Stimulated activated CD8-positive, alpha-beta memory T cell treated with anti-CD3 and anti-CD28 coated beads, Interleukin-12 subunit alpha, Interleukin-12 subunit beta, amount 100 ng/mL, for 1 hour (primary cell): ENCODE results near the gene CD109.
"Not testable (repeated sequence)": the region's sequence is repeated elsewhere in the genome, so short reads cannot be mapped to it uniquely, and the experiment has no call there.

Experiments
- DNase-seq: peaks from one replicate; pipeline ENCODE4 v3.0.0-alpha.2; 2020; ENCODE audit warnings: low read depth

Gene CD109

GRCh38 chr6:73688351-73688750 is 7.7 kb upstream of the CD109 start:
- no peak for DNase-seq

- no peak for DNase-seq
Observed at GRCh38 chr6:73690056-73690455, 5.9 kb upstream of the CD109 start.

GRCh38 chr6:73691512-73691911 is 4.5 kb upstream of the CD109 start:
- DNase-seq, result no peak

DNA sequence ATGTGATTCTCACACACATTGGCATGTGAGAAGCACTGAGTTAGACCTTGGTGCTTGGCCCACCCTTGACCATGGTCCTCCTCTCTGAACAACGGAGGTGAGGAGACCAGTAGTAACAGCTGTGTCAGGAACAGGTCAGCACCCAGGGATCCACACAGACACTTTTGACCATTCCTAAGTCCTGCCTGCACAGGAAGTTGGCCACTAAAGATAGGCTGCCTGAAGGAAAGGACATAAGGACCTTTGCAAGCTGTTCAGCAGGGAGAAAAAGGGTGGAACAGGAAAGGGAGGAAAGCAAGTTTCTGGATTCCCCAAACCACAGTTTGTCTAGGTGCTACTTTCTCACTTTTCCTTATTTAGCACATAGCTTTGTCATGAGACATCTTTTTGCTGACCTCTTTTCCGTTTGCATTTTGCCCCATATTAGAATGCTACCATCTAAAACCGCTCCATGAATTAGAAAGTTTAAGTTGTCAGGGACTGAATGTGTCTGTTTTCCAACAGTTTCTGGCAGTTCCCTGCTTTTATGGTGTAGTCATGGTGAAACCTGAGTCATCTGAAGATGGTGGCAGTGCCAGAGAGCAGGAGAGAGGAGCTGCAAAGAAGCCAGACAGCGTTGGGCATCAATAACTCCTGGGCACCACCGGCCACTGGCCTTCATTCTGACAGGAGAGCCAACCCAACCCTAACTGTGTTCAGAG is 1.1 kb upstream of the CD109 start:
- DNase-seq, result no peak

GRCh38 chr6:73696966-73697655 is 1.1 kb downstream of the CD109 start:
- no peak for DNase-seq

DNA sequence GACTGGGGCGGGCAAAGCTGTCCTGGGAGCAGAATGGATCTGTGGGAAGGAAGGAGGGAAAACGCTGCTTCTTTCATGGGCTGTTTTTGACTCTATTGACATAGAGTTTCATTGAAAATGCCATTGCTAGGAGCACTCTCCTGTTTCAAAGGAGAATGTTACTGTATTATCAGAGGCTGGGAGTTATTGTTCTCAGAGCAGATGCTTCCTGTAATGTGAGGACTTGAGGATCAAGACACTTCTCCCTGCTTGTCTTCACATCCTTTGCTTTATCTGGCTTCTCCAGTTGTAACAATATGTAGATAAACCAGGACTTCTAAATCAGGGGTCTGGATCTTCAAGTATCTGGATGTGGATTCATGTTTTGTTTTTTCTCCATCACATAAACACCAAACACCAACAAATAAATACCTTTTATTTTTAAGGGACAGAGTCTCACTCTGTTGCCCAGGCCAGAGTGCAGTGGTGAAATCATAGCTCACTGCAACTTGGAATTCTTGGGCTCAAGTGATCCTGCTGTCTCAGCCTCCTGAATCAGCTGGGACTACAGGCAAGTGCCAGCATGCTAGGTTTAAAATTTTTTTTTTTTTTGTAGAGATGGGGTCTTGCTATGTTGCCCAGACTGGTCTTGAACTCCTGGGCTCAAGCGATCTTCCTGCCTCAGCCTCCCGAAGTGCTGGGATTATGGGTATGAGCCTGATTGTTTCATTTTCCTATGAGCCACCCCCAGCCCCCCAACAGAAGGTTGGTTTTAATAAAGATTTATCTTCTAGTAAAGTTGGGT is 3.9 kb downstream of the CD109 start:
- no peak for DNase-seq

DNA sequence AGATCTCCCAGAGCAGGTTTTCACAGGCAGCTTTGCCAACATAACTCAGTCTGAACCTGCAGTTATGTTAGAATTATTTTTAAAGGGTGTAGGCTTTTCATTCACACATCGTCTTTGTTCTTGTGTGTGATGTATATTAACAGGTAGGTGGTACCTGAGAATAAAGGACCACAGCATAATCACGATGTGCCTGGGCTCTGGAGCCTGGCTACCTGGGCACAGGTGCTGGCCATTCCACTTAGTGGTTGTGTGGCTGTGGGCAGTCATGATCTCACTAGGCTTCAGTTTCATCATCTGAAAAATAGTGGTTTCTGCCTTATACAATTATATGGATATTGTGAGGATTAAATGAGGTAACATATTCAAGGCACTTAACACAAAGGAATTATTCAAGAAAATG is 6.4 kb downstream of the CD109 start:
- DNase-seq, result no peak

GRCh38 chr6:73703466-73703865 is 7.5 kb downstream of the CD109 start:
- no peak for DNase-seq

GRCh38 chr6:73704260-73704659 is 8.3 kb downstream of the CD109 start:
- DNase-seq, result no peak

GRCh38 chr6:73704798-73705197 is 8.8 kb downstream of the CD109 start:
- DNase-seq, result no peak

DNA sequence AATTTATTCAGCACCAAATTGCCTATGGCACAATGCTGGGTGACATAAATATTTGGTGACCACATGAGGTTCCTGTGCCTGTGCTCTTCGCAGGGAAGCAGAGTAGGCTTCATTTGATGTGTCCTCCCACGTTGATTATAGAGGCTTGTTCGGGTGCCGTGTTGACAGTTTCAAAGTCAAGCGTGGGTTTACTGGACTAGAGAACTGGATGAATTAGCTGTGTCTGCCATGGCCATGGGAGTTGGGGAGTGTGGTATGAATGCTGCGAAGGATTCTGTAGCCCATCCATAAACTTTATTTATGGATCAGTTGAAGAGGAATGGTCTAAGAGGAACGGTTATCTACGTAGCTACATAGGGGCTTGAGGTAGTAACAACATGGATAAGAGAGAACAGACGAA is 11.0 kb downstream of the CD109 start:
- no peak for DNase-seq

DNA sequence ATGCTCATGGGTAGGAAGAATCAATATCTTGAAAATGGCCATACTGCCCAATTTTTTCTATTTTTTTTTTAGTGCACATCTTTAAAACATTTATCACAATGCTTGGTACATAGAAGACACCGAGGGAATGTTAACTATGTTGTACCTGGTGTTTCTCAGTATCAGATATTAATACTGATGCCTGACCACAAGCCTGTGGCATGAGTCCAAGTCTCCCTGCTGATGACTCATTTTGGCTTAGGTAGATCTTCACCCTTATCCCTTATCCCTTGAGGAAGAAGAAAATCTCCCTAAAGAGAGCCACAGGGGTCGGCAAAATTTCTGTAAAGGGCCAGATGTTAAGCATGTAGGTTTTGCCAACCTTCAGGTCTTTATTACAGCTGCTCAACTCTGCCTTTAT is 14.5 kb downstream of the CD109 start:
- no peak for DNase-seq

- no peak for DNase-seq
Observed at GRCh38 chr6:73710948-73711347, 14.9 kb downstream of the CD109 start.

DNA sequence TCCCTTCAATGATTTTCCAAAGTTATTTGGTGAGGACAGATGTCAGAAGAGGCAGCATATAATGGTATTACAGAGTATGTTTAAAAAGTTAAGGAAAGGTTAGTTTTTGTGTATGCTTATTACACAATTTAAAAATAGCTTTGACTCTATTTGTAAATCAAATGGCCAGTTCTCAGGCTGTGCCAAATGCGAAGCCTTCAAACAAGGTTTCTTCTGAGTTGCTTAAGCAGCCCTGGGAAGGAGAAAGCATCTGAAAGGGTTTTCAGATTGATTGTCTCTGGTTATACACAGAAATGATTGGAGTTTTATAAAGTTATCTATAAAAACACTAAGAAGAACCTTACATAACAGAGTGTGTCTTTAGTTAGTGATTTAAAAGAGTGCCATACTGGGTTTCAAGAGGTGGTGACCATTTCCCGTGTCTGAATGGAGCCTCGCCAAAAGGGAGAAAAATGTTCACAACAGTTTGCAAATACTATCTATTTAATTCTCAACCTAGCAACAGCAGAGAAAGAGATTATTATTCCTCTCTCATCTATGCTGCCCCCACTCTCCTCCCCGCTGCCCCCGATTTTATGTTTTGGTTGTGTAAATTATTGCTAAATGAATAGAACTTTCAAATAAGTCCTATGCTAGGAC is 16.7 kb downstream of the CD109 start:
- no peak for DNase-seq

GRCh38 chr6:73713426-73714147 is 17.6 kb downstream of the CD109 start:
- no peak for DNase-seq

GRCh38 chr6:73715111-73715508 is 19.1 kb downstream of the CD109 start:
- DNase-seq, result not testable (repeated sequence)

DNA sequence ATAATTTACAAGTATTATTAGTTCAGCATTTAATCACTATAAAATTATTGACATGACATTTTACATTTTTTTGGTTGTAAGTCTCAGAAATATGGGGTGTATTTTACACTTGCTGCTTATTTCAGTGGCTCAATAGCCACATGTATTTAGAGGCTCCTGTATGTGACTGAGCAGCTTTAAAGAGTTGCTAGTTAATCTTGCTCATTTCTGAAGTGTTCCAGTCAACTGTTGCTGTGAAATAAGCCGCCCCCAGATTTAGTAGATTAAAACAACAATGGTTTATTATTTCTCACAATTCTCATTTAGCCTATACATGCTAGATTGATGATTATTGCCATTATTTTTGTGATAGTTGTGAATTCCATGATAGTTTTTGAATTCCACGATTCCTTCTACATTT is 23.0 kb downstream of the CD109 start:
- no peak for DNase-seq

DNA sequence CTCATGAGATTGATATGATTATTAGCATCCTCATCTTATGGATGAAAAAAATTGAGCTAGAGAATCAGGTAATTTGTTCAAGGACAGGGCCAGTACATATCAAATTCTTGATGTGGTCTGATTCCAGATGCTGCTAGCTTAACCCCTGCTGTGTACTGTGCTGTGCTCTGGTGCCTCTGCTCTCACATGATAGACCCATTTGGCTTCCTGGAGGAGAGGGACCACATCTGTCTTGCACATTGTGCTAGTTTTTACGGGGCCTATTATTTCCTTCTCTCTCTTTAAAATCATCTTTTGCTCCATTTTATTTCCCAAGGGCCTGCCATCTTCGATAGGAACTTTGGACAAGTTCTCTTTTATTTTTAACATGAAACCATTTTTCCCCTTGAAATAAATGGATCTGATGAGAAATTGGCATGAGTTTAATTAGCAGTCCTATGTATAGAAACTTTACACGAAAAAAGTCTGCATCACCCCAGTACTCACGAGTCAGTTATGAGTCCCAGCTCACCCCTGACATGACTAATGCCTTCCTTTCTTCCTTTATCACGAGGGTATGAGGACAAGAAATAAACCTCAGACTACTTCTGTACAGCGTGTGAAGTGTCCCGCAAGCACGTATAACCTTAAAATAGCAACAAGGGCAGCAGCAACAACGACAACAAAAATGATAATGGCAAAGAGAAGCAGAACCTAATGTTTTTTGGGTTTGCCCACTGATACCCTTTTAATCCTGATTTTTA is 26.5 kb downstream of the CD109 start:
- DNase-seq, result no peak

GRCh38 chr6:73723480-73723879 is 27.5 kb downstream of the CD109 start:
- not testable (repeated sequence) for DNase-seq

- no peak for DNase-seq
Observed at GRCh38 chr6:73724389-73724788, 28.4 kb downstream of the CD109 start.

DNA sequence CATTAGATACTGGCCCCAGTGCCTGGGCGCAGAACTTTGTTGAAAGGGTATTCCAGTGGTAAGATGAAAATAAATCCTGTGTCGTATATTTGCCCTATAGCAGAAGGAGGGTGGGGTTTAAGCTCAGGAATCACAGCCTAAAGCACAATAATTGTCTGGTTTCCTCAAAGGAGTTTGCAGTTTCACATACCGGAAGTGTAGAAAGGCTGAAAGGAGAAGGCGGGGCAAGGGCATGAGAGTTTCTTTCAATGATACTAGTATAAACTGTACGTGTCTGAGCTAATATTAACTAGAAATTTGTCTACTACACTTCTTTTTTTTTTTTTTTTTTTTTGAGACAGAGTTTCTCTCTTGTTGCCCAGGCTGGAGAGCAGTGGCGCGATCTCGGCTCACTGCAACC is 29.2 kb downstream of the CD109 start:
- DNase-seq, result not testable (repeated sequence)
